Left ventricle myocardium superior (tissue), 1 donor: ENCODE measurements around the gene GLRB. TPM values are rescaled to one million over a fixed set of nuclear protein-coding genes. Genes with fewer than 3 reads are reported as not detected.
"Not testable (repeated sequence)": the region's sequence is repeated elsewhere in the genome, so short reads cannot be mapped to it uniquely, and the experiment has no call there.

Experiments
- ATAC-seq: fragments of 200-7000 bp; cut with Tn5 transposase; one replicate; pipeline ENCODE4 v1.9.1; 2020; ENCODE audit warnings: mild to moderate bottlenecking, moderate library complexity
- DNase-seq: peaks from one replicate; pipeline ENCODE4 v3.0.0-alpha.2; 2020
- intact Hi-C: fragments of 100-400 bp; cut with micrococcal nuclease; formaldehyde crosslinking; loops from one replicate; pipeline ENCODE4 v1.11.0; 2022
- total RNA-seq: library from RNA; stranded (reverse); fragmentation: NEBNext Ultra II Directional; extraction: Animal tissue kit (Norgen Biotek cat#: 25700); gene quantifications from one replicate; pipeline ENCODE4 v1.2.1, GENCODE V29; 2021
- donor health status: DM: no; HTN: yes; CAD: no; lungs with severe emphysema.

GLRB gene
- total RNA-seq, 1 donor from 2014 or later = 11.2 TPM

DNA sequence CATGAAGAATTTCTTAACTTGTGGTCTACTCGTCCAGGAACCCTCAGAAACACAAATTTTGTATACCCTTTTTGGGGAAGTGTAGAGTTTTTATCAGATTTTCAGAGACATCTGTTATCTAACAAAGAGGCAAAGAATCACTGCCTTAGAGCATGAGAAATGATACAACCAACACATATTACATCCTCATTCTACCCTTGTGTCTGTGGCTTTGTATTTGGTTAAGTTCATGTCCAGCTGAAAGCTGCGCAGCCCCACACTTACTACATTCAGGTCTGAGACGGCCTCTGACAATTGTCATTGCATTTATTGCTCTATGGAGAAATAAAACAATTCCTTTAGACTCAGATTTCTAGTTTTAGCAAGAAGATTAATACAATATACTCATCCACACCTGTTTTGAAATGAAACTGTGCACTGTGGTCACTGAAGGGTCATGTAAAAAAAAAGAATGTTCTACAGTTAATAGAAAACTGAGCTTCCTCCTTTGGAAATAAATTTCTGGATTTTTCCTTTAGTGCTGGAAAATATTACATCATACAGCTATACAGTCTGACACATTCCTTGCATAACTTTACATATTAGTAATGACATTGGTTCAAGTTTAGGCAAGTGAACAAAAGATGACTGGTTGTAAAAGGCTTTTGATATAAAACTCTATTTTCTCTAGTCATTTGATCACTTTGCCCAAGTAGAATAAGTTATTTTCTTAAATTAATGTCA is 39.8 kb downstream of the GLRB start:
- intact Hi-C loops = no loop called here
- no peak for DNase-seq
- ATAC-seq = no peak

DNA sequence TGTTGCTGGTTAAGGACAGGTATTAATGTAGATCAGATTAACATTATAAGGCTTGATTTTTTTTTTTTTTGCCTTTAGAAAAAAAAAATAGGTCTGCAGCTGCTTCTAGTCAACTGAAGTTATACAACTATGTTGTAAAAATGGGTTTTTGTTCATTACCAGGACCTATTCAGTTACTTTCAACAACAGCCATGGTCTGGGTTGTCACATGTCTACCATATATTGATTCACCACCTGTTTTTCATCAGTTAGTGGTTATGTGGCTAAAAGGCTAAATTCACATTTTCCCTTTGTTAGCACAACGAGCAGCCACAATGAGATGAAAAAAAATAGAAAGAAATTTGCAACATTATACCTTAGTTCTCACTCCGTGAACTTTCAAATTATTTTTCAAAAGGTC is 45.5 kb downstream of the GLRB start:
- DNase-seq (no peak), ATAC-seq (no peak)
- intact Hi-C loops = no loop called here

DNA sequence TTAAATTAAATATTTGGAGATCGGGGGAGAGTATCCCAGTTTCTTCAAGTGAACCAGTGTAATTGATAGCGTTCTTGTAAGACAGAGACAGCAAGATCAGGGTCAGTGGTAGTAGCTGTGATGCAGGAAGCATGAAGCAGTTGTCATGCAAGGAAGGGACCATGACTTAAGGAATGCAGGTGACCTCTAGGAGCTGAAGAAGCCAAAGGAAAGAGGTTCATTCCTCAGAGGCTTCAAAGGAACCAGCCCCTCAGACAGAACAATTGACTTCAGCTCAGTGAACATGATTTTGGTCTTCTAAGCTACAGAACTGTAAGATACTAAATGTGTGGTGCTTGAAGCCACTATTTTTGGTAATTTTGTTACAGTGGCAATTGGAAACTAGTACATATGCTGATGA is 51.6 kb downstream of the GLRB start:
- ATAC-seq = no peak
- intact Hi-C loops = no loop called here

DNA sequence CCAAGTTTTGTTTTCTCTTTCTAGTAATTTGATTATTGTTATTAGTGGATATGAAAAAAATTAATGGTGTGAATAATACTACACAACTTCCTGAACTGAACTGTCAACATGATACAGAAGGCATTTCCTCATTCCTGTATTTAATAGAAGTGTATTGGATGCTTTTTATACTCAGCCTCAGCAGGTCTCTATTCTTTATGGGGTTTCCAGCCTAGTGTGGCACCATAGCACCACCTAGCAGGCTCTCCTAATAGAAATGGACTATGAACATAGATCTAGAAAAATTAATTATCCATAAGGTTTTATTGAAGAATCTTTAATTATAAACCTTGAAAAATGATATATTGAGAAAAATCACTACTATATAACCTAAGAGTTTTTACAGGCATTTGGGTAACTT is 52.4 kb downstream of the GLRB start:
- intact Hi-C loops = no loop called here
- ATAC-seq (no peak), DNase-seq (no peak)

More for the DNA sequence above, 51.6 kb downstream of the GLRB start:
- DNase-seq = no peak

DNA sequence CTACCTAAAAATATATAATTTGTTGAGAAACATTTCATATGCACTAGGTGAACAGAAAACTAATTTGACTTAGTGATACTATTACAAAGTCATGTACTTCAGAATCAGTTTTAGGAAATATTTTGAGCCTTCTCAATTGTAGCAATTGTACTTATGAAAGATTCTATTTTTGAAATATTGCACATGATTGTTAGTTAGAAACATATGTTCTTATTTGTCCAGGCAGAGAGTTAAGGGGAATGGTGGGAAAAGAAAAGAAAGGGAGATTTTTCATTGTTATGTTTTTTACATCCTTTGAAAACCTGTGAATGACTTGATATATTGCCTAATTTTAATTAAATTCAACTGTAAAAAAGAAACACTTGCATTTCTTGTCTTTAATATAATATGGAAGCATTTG is 66.0 kb downstream of the GLRB start:
- DNase-seq (no peak), ATAC-seq (no peak)
- intact Hi-C loops = no loop called here

DNA sequence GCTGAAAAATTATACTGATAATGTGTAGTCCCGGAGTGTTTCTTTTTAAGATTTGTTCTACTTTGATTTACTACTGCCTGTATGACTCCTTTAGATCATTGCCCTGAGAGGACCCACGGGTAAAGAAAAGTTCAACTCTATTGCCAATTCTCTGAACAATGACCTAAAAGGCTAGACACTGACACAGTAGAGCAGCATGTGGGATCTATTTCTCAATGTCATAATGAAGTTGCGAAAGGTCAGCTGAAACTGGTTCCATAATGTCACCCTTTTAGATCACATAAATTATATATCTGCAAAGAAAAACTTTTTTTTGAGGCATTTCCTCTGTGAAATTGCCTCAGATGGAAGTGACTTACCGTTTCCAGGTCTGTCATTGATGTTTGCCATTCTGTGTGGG is 67.4 kb downstream of the GLRB start:
- ATAC-seq (no peak), DNase-seq (no peak)
- intact Hi-C loops = no loop called here

DNA sequence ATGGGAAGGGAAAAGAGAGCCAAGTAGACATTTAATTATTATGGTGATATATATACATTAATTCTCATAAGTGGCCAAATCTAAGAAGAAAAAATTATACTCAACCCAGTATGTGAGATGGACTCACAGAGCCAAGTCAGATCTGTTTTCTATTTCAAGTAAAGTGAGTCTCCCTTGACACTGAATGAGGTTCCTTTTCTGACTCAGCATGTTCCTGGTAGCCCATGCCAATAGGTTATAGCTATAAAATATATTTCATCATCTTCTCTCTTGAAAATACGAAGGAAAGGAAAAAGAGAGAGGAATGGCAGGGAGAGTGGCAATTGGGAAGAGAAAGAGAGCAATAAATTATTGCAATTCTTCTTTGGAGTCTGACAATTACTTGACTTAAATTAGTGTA is 75.8 kb downstream of the GLRB start:
- no peak for DNase-seq
- intact Hi-C loops = no loop called here
- no peak for ATAC-seq

DNA sequence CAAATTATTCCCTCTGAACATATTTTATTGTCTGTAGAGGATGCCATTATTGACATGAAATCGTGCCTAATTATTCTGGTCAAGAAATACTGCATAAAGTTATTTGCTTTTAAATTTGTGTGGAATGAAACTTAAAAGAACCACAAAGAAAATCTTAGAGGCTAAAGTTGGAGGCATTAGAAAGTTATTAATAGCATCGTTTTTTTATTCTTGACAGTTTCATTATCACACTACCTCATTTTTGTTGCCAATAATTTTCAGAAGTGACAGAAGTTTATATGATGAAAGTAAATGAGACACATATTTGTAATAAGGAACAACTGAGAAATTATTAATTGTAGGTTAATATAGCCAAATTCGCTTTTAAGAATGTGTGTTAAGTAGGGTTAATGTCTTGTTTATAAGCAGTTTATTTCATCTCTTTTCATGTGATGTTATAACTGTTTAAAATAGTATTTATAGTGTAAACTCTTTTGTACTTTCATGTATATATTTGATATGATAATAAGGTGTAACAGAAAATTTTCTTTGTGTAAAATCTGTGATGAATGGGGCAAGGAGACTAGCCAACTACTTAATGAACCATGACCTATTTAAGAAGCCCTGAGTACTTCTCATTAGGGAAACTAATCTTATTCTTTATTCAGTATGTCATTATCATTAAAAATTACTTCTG is 90.1 kb downstream of the GLRB start:
- no peak for DNase-seq
- ATAC-seq = no peak
- intact Hi-C loops = no loop called here

DNA sequence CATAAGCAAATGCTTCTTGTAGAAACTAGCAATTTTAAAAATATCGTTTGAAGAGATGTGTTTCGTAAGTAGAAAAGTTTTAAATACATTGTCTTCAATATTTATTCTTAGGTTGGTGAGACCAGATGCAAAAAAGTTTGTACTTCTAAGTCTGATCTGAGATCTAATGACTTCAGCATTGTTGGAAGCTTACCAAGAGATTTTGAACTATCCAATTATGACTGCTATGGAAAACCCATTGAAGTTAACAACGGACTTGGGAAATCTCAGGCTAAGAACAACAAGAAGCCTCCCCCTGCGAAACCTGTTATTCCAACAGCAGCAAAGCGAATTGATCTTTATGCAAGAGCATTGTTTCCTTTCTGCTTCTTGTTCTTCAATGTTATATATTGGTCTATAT is 94.4 kb downstream of the GLRB start:
- DNase-seq = no peak
- intact Hi-C loops = no loop called here
- ATAC-seq = no peak

DNA sequence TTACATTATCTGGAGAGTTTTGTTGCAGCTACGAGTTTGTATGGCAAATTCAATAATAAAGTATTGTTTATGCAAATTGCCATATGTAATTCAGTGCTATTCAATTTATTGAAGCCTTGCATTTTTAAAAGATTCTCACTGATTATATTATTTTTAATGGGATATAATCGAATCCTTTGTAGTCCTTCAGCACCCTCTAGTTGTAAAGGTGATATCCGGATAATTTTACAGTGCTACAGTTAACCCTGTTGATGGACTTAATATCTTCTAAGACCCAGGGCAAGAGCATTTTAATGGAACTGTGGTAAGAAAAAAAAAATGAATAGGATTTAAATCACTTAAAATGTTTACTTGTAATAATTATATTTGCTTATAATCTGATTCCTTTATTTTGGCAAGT is 96.1 kb downstream of the GLRB start:
- intact Hi-C loops = no loop called here
- DNase-seq = no peak
- ATAC-seq = no peak

DNA sequence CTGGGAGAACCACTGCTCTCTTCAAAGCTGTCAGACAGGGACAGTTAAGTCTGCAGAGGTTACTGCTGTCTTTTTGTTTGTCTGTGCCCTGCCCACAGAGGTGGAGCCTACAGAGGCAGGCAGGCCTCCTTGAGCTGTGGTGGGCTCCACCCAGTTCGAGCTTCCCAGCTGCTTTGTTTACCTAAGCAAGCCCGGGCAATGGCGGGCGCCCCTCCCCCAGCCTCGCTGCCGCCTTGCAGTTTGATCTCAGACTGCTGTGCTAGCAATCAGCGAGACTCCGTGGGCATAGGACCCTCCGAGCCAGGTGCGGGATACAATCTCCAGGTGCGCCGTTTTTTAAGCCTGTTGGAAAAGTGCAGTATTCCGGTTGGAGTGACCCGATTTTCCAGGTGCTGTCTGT is 104.3 kb downstream of the GLRB start:
- intact Hi-C loops, DNase-seq, ATAC-seq: not testable (repeated sequence)

DNA sequence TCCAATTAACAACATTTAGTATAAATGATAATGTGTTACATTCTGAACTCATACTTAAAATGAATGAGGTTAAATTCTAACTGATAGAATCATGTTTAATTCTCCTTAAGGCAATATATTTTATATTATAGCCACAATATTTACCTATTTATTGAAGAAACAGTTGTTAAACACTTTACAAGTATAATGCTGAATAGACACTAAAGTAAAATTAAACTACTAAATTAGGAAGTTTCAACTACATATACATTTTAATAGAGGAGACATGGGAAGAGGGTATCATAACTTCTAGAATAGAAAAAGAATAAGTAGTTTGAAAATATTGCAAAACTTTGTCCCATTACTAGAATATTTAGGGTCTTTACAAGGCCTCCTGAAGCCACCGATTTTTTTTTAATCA is 108.3 kb downstream of the GLRB start:
- DNase-seq (no peak), ATAC-seq (no peak)
- intact Hi-C loops = no loop called here

DNA sequence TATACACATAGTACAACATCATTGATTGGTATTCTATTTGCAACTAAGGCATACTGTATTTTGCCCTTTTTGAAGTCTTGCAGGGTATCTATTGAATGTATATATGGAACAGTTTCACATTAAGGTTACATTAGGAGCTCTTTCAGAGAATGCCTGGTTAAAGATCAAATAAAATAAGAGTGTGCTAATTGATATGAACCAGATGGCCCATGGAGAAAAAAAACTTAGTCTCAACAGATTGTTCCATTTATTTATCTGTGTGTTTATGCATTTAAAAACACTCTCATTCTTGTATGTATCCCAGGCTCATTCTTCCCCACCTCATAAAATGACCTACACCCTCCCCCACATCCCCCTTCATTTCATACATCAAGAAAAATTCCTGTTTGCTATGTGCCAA is 109.4 kb downstream of the GLRB start:
- intact Hi-C loops = no loop called here
- DNase-seq (no peak), ATAC-seq (no peak)

DNA sequence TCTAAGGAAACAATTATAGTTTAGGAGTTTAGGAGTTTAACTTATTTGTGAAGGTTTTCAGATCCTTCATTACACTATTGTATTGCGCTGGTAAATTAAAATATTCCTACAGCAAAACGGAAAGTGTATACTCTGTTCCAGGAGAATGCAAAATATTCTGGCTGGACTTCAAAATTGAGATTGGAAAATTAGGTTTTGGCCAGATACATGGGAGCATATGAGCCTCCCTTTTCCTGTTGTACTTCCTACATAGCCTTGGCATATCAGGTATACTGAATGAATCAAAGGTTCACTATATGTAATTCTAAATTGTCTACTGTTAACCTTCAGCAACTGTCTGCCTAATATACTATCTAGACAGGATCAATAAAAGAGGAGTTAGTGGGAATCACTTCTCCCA is 119.4 kb downstream of the GLRB start:
- ATAC-seq (no peak), DNase-seq (no peak)
- intact Hi-C loops = no loop called here

DNA sequence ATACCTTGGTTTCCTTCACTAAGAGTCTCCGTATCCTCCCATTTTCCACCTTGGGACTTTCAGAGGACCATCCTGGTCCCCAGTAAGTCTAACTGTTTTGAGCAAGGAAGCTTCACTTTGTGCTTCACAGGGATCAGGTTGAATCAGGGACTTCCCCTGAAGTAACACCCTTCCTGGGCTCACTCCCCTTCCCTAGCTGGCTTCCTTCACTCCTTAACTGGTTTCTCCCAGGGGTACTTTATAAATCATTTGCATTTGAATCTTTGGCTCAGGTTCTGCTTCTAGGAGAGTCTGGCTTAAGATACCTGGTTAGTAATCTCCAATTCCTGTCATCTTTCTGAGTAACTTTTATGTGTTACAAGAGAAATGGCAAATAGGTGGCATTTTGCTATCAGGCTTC is 120.1 kb downstream of the GLRB start:
- DNase-seq (no peak), ATAC-seq (no peak)
- intact Hi-C loops = no loop called here

DNA sequence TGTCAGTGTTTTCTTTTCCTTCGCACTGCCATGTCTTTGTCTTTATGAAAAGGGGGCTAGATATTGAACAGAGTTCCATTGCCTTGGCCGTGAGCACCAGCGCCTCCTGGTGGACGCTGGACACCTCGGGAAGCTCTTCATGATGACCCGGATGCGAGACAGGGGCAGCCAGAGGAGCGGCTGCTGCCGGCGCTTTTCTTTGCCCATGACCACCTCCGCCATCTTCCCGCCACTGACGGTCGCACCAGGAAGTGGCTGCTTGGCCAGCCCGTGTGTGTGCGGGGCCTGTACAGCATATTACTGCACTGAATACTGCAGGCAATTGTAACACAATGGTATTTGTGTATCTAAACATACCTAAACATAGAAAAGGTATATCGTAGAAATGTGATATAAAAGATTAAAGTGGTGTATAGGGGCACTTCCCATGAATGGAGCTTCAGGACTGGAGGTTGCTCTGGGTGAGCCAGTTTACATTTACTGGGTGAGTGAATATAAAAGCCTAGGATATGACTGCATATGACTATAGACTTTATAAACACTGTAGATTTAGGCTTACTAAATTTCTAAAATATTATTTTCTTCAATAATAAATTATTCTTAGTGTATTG is 128.8 kb downstream of the GLRB start:
- ATAC-seq (no peak), DNase-seq (peak; percentile 35)
- intact Hi-C loops = no loop called here

DNA sequence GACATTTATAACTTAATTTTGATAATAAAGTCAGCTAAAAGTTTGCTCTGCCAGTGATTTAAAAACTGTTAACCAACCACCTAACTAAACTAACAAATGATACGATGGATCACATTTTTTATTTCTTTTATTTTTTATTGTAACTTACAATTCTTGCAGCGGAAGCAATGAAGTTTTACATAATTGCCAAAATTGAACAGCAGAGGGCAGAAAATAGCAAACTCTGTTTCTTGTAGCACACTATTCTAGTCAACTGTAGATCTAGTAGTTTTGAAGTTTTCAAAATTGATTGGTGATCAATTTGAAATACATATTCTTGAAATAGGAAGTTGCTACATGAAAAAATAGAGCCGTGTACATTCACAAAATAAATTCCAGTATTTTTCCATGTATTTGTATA is 141.8 kb downstream of the GLRB start:
- ATAC-seq = no peak
- DNase-seq = no peak
- intact Hi-C loops = loop anchor here (10.0 kb wide), 1 partner anchor 757 kb away; no protein-coding TSS in a partner anchor

DNA sequence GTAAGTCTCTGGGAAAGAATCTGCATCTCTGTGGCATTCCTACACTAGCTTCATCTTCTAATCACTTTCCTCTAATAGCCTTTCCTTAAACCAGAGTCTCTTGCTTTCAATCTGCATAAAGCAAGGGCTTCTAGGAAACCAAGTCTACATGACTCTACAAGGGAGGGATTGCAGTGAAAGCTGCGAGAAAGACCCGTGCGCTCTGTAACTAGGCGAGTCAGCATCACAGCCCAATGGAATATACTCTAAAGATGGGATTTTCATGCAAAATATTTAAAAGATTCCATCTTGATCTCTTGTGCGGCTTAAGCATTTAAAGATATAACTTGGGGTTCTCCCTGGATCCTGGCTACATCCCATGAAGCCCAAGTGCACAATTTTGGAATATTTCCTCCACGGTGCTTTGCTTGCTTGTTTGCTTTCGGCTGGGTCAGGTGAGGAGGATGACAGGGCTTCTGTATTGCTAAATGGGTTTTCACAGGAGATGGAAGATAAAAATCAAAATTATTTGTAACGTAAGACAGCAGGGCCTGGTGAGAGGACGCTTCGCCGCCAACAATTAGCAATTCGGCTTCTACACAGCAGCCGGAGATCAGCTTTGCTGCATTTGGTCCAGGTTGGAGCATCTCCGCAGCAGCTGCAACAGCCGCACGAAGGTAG is 143.9 kb downstream of the GLRB start:
- no peak for DNase-seq
- ATAC-seq = no peak
- intact Hi-C loops = loop anchor here (10.0 kb wide), 1 partner anchor 755 kb away; no protein-coding TSS in a partner anchor

DNA sequence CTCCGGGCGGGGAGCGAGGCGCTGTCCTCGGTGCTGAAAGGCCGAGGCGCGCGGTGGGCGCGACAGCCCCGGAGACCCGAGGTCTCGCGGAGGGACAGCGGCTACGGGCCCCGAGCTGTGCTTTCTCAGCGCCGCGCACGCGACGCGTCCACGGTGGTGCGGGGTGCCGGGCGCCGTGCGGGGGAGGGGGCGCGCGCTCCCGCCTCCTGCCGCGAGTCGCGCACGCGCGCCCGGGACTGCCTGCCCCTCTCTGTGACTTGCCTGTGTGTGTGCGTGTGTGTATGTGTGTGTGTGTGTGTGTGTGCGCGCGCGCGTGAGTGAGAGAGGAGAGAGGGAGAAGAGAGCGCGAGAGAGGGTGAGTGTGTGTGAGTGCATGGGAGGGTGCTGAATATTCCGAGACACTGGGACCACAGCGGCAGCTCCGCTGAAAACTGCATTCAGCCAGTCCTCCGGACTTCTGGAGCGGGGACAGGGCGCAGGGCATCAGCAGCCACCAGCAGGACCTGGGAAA is 144.5 kb downstream of the GLRB start, which contains the start of gene GRIA2:
GRIA2 (plus strand) TSS at position 358 of the 511 bp plus-strand sequence. CDS start 315 bp downstream, outside the sequence.
- peak; percentile 59 for DNase-seq
- intact Hi-C loops = no loop called here
- ATAC-seq = peak; percentile 79

DNA sequence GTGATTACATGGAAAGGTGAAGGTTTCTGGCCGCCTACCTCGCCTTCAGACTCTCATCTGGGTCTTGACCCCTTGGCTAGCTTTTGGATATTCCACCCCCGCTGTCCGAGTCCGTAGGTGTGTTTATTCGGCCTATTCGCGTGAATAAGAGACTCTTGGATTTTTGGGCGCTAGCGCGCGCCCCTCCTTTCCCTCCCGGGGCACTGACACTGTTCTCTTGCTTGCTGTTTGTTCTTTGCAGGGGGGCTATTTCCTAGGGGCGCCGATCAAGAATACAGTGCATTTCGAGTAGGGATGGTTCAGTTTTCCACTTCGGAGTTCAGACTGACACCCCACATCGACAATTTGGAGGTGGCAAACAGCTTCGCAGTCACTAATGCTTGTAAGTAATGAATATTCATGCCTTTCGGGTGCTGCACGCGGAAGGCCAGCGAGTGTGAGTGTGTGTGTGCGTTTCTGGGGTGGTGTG is 145.5 kb downstream of the GLRB start:
- intact Hi-C loops = no loop called here
- DNase-seq (no peak), ATAC-seq (no peak)
